Activated CD4-positive, alpha-beta T cell treated with anti-CD3 and anti-CD28 coated beads, Interleukin-10, Interleukin-2, amounts not matched to agents 100 ng/mL and 50 ng/mL, durations not matched to agents 16 hours and 8 hours (primary cell): ENCODE data around the gene TLR7.

Experiments
- DNase-seq: peaks from one replicate; pipeline ENCODE4 v3.0.0-alpha.2; 2020

TLR7 gene

DNA sequence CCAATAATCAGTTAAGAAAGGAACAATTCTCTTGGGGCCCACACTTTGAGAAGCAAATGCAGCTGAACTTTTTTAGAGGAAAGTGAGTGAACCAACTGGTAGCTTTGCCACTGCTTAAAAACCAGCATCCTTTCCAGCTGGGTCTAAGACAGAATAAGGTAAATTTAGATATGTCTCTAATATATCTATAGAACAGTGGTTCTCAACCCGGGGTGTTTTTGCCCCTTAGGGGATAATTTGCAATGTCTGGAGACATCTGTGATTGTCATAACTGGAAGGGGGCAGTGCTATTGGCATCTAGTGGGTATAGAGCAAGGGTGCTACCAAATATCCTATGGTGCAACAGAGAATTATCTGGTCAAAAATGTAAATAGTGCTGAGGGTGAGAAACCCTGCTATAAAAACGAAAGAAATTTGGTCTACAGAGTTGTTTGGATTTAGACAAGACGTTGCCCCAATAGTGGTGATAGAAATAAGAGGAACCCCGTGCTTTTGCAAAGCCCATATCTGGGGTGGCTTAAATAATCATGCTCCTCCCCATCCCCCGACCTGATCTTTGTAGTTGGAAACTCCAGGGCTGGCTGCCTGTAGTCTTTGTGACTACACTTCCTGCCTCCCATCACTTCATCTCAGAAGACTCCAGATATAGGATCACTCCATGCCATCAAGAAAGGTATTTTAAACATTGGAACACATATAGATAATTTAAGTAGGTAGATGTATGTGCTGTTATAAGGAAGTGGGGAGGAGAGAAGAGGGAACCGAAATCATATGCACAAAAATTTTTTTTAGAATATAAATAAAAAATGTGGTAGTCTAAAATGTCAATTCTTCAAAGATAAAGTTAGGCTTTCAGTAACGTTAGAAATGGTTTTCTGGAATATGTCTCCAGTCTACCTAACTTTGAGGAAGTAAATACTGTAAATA is at the start of gene TLR7:
TLR7 (plus strand) TSS at position 622 of the 927 bp plus-strand sequence. CDS start 507 bp downstream, outside the sequence.
- no peak for DNase-seq

- DNase-seq: no peak
These were observed 49.3 kb upstream of the TLR7 start for GRCh38 chrX:12817528-12817927.

DNA sequence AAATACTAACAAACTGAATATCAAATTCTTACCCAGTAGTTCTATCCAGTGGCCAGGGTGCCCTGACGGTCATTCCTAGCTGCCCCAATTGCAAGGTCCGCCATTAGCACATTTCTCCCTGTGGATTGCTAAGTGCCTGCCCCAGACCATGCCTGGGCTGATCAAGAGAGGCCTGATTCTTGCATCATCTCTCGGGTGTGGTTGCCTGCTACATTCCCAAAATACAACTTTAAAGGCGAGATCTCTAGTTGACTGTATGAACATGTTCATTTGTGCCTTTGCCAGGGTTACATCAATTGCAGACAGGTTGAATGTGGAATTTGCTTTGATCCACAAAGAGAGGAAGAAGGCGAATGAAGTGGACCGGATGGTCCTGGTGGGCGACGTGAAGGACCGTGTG is 47.6 kb upstream of the TLR7 start:
- DNase-seq: no peak

DNA sequence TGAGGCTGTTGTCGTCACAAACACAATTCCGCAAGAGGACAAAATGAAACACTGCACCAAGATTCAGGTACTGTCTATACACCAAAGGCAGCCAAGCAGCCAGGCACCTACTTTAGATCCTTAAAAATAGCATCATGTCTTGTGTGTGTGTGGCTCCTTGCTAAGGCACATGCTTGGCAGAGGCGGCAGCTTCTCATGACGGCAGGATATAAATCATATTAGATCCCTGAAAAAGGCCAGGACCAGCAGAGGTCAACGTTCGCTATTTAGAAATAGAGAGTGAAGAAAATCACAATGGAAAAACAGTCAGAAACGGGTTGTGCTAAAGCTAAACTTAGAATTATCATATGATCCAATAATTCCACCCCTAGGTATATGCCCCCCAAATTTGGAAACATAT is 46.1 kb upstream of the TLR7 start:
- DNase-seq: no peak

DNA sequence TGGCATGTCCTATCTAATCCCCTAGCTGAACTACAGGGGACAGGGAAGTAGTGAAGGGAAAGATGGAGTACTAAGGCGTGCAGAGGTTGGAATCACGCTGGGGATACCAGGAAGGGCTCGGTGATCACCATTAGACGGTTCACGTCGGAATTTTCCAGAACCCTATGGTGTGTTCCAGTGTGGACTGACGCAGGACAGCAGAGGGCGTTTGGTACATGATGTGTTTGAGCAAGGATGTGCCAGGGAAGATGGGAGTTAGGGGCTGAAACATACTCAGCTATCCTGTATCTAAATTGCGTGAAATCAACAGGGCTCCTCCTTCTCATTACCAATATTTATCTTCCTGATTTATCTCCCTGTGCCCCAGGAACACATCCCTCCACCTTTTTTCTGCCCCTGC is 41.9 kb upstream of the TLR7 start:
- no peak for DNase-seq

- DNase-seq: no peak
These were observed 41.1 kb upstream of the TLR7 start for GRCh38 chrX:12825801-12826200.

- no peak for DNase-seq
These were observed 23.7 kb upstream of the TLR7 start for GRCh38 chrX:12843061-12843667.

GRCh38 chrX:12843668-12844279 is 23.1 kb upstream of the TLR7 start:
- no peak for DNase-seq

DNA sequence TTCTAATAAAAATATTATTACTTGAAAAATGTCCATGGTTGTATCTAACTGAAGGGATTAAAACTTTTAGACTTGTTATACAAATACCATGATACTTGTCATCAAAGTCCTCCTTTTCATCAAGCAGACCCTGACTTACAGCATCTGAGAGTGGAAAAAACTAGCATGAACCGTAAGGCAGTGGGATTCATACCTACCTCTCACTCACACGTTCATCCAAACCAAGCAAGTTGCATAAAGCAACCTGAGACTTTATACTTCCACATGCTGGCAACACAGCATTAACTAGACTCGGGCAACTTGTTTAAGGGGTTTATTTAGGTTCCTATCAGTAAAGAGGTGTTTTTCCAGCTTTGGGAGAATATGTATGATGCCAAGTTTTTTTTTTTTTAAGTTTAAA is 22.6 kb upstream of the TLR7 start:
- DNase-seq: no peak

DNA sequence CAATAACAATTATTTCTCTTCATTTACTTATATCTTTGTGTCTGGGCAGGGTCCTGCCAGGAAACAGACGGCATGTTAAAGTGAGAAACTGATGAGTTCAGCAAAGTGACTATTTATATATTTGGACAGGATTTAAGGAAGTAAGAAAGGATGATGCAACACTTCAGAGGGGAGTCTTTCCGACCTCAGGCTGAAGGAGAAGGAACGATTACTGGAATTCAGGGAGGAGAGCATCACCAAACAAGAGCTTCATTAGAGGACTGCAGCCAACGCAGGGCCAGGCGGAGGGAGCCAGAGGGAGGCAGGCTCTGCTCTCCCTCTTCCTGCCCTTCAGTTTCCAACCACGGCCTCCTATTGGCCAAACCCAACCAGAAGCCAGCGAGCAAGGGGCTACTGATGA is 1.5 kb upstream of the TLR7 start:
- DNase-seq: no peak

DNA sequence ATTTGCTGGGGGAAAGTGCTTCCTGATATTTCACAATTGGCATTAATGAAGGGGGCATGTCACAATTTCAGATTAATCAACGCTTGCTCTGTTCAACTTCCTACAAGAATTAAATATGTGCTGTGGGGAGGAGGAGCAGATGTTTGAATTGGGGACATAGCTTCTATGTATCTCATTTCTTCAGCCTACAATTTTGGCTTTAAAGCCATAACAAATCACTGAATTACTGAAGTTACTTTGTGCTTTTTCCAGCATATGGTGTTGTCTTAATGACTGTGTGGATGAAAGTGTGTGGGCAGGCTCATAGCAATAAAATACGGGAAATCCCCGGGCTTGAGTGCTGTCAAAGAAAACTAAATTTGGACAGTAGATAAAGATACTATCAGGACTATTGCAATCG is 813 bp downstream of the TLR7 start:
- DNase-seq: no peak

- DNase-seq: no peak
These were observed 1.9 kb downstream of the TLR7 start for GRCh38 chrX:12868747-12869146.

GRCh38 chrX:12871257-12871656 is 4.4 kb downstream of the TLR7 start:
- DNase-seq: no peak

- DNase-seq: no peak
These were observed 5.9 kb downstream of the TLR7 start for GRCh38 chrX:12872741-12873140.

DNA sequence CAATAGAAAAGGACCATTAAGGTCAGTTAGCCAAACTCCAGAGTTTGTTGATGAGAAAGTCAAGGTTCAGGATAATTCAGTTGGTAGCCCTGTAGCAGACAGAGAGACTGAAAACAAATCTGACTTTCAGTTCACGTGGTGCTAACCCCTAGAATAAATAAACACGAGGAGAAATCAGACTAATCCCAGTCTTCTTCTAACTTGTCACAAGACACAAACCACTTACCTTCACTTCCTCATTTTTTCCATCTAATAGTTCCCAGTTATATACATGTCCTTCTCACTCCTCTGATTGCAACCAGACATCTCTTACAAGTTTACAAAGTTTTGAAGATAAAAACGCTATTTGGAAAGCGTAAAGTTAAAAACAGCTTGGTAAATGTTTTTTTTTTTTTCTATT is 7.7 kb downstream of the TLR7 start:
- DNase-seq: no peak

DNA sequence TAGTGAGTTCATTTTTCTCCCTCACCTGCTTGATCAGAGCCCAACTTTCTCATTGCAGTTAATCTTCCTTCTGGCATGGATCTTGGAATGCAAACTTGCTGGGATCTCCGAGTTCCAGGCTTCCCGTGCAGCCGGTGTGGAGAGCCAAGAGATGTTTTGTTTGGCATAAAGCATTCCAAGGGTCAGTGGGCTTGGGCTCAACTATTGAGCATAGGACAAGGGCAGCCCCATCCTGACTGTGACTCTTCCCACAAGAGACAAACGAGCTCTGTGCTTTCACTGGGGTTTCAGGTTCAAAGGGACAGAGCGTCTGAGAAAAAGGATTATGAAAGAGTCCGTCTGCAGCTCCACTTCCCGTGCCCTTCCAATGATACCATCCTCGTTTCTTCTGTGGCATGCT is 10.5 kb downstream of the TLR7 start:
- no peak for DNase-seq

DNA sequence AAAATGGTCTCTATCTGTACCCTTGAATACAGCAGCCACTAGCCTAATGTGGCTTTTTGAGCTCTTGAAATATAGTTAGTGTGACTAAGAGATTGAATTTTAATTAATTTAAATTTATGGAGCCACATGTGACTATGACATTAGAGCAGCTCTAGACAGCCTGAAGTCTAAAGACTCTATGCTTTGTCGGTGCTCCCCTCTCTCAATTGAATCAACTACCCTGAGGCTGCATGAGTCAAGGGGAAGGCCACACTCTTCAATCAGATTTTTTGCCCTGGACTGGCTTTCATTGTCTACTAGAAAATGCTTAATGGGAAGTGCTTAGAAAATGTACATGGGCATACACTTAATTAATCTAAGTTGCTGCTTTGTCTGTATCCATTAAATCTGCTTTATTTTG is 11.7 kb downstream of the TLR7 start:
- no peak for DNase-seq

- no peak for DNase-seq
These were observed 15.0 kb downstream of the TLR7 start for GRCh38 chrX:12881914-12882313.

DNA sequence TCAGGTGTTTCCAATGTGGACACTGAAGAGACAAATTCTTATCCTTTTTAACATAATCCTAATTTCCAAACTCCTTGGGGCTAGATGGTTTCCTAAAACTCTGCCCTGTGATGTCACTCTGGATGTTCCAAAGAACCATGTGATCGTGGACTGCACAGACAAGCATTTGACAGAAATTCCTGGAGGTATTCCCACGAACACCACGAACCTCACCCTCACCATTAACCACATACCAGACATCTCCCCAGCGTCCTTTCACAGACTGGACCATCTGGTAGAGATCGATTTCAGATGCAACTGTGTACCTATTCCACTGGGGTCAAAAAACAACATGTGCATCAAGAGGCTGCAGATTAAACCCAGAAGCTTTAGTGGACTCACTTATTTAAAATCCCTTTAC is 18.6 kb downstream of the TLR7 start:
- DNase-seq: no peak

GRCh38 chrX:12886545-12886944 is 19.7 kb downstream of the TLR7 start:
- no peak for DNase-seq

GRCh38 chrX:12887141-12887540 is 20.3 kb downstream of the TLR7 start:
- DNase-seq: no peak

DNA sequence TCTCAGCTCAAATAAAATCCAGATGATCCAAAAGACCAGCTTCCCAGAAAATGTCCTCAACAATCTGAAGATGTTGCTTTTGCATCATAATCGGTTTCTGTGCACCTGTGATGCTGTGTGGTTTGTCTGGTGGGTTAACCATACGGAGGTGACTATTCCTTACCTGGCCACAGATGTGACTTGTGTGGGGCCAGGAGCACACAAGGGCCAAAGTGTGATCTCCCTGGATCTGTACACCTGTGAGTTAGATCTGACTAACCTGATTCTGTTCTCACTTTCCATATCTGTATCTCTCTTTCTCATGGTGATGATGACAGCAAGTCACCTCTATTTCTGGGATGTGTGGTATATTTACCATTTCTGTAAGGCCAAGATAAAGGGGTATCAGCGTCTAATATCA is 20.9 kb downstream of the TLR7 start:
- no peak for DNase-seq

- no peak for DNase-seq
These were observed 23.6 kb downstream of the TLR7 start for GRCh38 chrX:12890467-12890866.

DNA sequence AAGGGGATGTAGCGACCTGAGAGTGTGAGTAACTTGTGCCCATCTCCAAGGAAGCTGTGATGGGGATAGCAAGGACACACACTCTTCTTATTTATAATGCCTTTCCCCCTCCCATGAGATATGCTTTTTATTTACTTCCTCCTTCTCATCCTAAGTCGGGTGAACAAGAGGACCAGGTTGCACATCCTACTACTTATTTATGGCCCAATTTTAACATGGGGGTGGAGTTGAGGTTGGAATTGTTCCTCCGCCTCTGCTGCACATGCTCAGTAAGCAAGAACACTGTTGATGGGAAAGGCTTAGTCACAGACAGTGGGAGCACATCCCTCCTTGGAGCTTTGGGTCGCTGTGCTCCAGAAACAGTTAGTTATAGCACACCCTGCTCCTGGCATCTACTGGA is 24.3 kb downstream of the TLR7 start:
- DNase-seq: no peak
